Skeletal muscle tissue (tissue), 4 donors: Measurements from ENCODE around the gene ZNF493. TPM values are rescaled to one million over a fixed set of nuclear protein-coding genes. Genes with fewer than 3 reads are reported as not detected.
A peak's percentile ranks its signal among the peaks of the same experiment; 100 is the strongest.

Experiments
- H3K27ac ChIP-seq: one replicate; pipeline ENCODE4 v1.7.0; 2013; ENCODE audit warnings: mild to moderate bottlenecking, low read depth, low read length, inconsistent platforms
- H3K27me3 ChIP-seq, 3 donors: one replicate each; pipeline ENCODE4 v1.7.0; 2013; ENCODE audit warnings: low read length in 3 of 3; ENCODE audit not compliant: control insufficient read depth in 3 of 3, insufficient read depth in 3 of 3
- H3K36me3 ChIP-seq, 3 donors: one replicate each; pipeline ENCODE4 v1.7.0; 2013; ENCODE audit warnings: low read length in 3 of 3; ENCODE audit not compliant: control insufficient read depth in 3 of 3, insufficient read depth in 3 of 3
- H3K4me1 ChIP-seq, 3 donors: one replicate each; pipeline ENCODE4 v1.7.0; 2013; ENCODE audit warnings: low read length in 3 of 3, mild to moderate bottlenecking in 3 of 3; ENCODE audit not compliant: control insufficient read depth in 3 of 3, insufficient read depth in 3 of 3
- H3K4me3 ChIP-seq, 3 donors: one replicate each; pipeline ENCODE4 v1.7.0; 2013; ENCODE audit warnings: low read length in 3 of 3
- H3K9ac ChIP-seq, 3 donors: one replicate each; pipeline ENCODE4 v1.7.0; 2013; ENCODE audit warnings: low read length in 3 of 3, mild to moderate bottlenecking in 3 of 3, moderate library complexity in 2 of 3, low read depth in 1 of 3
- H3K9me3 ChIP-seq, 3 donors: one replicate each; pipeline ENCODE4 v1.7.0; 2013; ENCODE audit warnings: low read length in 3 of 3; ENCODE audit not compliant: control insufficient read depth in 3 of 3
- total RNA-seq: library from RNA; depleted of rRNA; stranded (reverse); fragments of >200 nt; gene quantifications from one replicate; pipeline ENCODE4 v1.2.3, GENCODE V29; 2014
- donor health status: Osteomylitis.

ZNF493 gene
- 47.5 TPM for total RNA-seq

- Histone ChIP-seq H3K9ac (peak within 1 kb of the TSS; percentile 83 to 99 (median 96)), H3K9me3 (no peaks in the 10 kb centered on the region), H3K36me3 (peaks cover 3 to 6% (median 4%) of the 10 kb centered on the region in 3 donors), H3K4me1 (peaks cover 3 to 16% (median 6%) of the 10 kb centered on the region in 3 donors), H3K4me3 (peak within 1 kb of the TSS; percentile 86 to 100 (median 99)), H3K27ac (peak within 1 kb of the TSS; percentile 74), H3K27me3 (no peaks in the 10 kb centered on the region)
These were observed at the start of gene ZNF493 for GRCh38 chr19:21396893-21397572. Gene ZNF493, plus strand, starts transcription at chr19:21397133. Its CDS starts 105 bp downstream, at chr19:21397238.

GRCh38 chr19:21352830-21353229 is 44.1 kb upstream of the ZNF493 start:
- Histone ChIP-seq H3K27ac (no peak overlapping the region), H3K9ac (no peak overlapping the region), H3K27me3 (no peaks in the 10 kb centered on the region), H3K36me3 (no peaks in the 10 kb centered on the region), H3K4me1 (no peaks in the 10 kb centered on the region), H3K9me3 (no peaks in the 10 kb centered on the region), H3K4me3 (no peak overlapping the region)

- peak within 1 kb of the TSS; percentile 75 for H3K27ac ChIP-seq
- peaks cover 2 to 7% (median 4%) of the 10 kb centered on the region in 3 donors for H3K36me3 ChIP-seq
- peaks cover 0 to 2% (median 0%) of the 10 kb centered on the region in 3 donors for H3K9me3 ChIP-seq
- H3K27me3 ChIP-seq, result no peaks in the 10 kb centered on the region
- peak within 1 kb of the TSS; percentile 83 to 94 (median 90) for H3K4me3 ChIP-seq
- no peaks in the 10 kb centered on the region for H3K4me1 ChIP-seq
- peak within 1 kb of the TSS; percentile 80 to 88 (median 87) for H3K9ac ChIP-seq
These were observed 38.0 kb upstream of the ZNF493 start, which contains the start of gene ZNF738 for GRCh38 chr19:21358768-21359451. Gene ZNF738, plus strand, starts transcription at chr19:21359000. Its CDS starts 141 bp downstream, at chr19:21359141.

DNA sequence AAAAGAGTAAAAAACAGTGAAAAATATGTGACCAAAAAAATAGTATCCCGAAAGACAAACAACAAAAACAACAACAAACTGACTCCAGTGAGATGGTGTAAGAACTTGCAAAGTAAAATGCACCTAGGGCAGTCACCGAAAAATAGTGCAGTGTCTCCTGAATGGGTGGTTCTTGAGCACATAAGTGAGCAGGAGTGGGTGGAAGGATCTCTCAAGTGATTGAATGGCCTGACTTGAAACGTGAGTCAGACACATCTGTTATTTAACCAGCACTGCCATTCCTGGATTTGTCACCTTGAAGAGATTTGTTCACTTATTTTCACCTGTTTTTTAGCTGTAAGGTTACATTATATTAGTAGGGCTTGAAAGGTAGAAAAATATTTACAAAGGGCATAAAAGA is 34.6 kb upstream of the ZNF493 start:
- Histone ChIP-seq H3K36me3 (peaks cover 2 to 11% (median 4%) of the 10 kb centered on the region in 3 donors), H3K9me3 (peaks cover 0 to 2% (median 0%) of the 10 kb centered on the region in 3 donors), H3K4me3 (no peak overlapping the region), H3K27me3 (no peaks in the 10 kb centered on the region), H3K4me1 (no peaks in the 10 kb centered on the region), H3K9ac (no peak overlapping the region), H3K27ac (no peak overlapping the region)

GRCh38 chr19:21383980-21384582 is 12.9 kb upstream of the ZNF493 start:
- Histone ChIP-seq H3K27me3 (no peaks in the 10 kb centered on the region), H3K36me3 (peaks cover 0 to 3% (median 2%) of the 10 kb centered on the region in 3 donors), H3K4me1 (no peaks in the 10 kb centered on the region), H3K9me3 (peaks cover 2 to 28% (median 14%) of the 10 kb centered on the region in 3 donors), H3K27ac (no peak overlapping the region), H3K9ac (no peak overlapping the region), H3K4me3 (no peak overlapping the region)

GRCh38 chr19:21396121-21396520 is 812 bp upstream of the ZNF493 start:
- Histone ChIP-seq H3K4me1 (peaks cover 3 to 16% (median 6%) of the 10 kb centered on the region in 3 donors), H3K4me3 (peak overlapping the region in 1 of 3 donors; percentile 22)

DNA sequence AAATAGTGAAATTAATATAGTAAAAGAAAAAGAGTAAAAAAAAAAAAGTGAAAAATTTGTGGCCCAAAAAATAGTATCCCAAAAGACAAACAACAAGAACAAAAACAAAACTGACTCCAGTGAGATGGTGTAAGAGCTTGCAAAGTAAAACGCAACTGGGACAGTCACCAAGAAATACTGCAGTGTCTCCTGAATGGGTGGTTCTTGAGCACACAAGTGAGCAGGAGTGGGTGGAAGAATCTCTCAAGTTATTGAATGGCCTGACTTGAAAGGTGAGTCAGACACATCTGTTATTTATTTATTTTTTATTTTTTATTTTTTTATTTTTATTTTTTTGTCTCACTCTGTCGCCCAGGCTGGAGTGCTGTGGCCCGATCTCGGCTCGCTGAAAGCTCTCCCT is 1.9 kb downstream of the ZNF493 start:
- Histone ChIP-seq H3K9me3 (no peaks in the 10 kb centered on the region), H3K9ac (no peak overlapping the region), H3K27ac (no peak overlapping the region), H3K4me1 (peaks cover 6 to 24% (median 13%) of the 10 kb centered on the region in 3 donors), H3K4me3 (peak overlapping the region in 1 of 3 donors; percentile 100), H3K27me3 (no peaks in the 10 kb centered on the region), H3K36me3 (peaks cover 3 to 11% (median 6%) of the 10 kb centered on the region in 3 donors)

More at GRCh38 chr19:21396121-21396520, 812 bp upstream of the ZNF493 start:
- Histone ChIP-seq H3K9me3 (no peaks in the 10 kb centered on the region), H3K9ac (no peak overlapping the region), H3K36me3 (peaks cover 3 to 6% (median 4%) of the 10 kb centered on the region in 3 donors), H3K27me3 (no peaks in the 10 kb centered on the region), H3K27ac (no peak overlapping the region)

DNA sequence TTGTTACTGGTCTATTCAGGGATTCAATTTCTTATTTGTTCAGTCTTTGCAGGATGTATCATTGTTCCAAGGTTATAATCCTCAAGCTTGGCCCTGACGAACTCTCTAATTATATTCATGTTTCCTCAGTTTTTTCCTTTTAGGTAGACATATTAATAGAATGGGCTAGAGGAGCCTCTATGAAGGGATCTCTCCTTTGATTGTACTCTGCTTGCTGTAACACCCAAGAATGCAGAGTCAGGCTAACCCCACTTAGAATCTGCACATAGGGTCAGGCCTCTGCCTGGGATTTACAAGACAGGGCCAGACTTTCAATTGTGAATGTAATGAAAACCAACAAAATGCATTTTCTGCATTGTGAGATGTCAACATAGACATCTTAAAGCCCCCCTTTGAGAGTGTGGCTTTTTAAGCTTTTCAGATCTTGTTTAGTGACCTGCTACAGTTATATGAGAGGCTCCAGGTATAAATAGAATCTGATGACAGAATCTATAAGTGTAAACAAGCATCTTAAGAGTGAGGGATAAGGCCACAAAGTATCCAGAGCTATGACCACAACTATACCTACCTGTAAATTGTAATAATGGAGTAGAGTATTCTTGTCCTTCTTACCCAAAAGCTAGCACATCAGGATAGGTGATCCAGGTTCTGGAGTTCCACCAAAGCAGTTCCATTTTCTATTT is 5.5 kb downstream of the ZNF493 start:
- Histone ChIP-seq H3K9me3 (no peaks in the 10 kb centered on the region), H3K9ac (no peak overlapping the region), H3K27ac (peak overlapping the region; percentile 42), H3K27me3 (no peaks in the 10 kb centered on the region), H3K4me1 (peaks cover 6 to 24% (median 13%) of the 10 kb centered on the region in 3 donors), H3K4me3 (peak overlapping the region in 1 of 3 donors; percentile 9), H3K36me3 (peaks cover 7 to 13% (median 8%) of the 10 kb centered on the region in 3 donors)

DNA sequence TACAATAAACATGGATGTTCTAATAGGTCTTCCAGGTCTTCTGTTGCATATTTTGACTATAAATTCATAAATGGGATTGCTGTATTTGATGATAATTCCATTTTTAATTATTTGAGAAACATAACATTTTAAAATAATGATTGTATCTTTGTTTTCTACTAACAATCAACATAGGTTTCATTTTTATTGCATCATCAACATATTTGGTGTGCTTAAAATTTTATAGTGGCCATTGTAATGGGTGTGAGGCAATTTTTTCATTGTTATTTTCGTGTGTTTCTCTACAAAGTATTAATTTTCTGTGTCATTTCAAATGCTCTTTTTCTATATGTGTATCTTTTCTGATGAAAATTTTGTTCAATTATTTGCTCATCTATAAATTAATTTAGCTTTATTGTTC is 13.2 kb downstream of the ZNF493 start:
- Histone ChIP-seq H3K9me3 (no peaks in the 10 kb centered on the region), H3K4me3 (no peak overlapping the region), H3K9ac (no peak overlapping the region), H3K4me1 (no peaks in the 10 kb centered on the region), H3K27ac (no peak overlapping the region), H3K27me3 (no peaks in the 10 kb centered on the region), H3K36me3 (peaks cover 24 to 31% (median 27%) of the 10 kb centered on the region in 3 donors)
